CD14-positive monocyte (primary cell): Measurements from ENCODE around the gene MEGF9. TPM values are rescaled to one million over a fixed set of nuclear protein-coding genes. Genes with fewer than 3 reads are reported as not detected.

Experiments used
- DNase-seq, 3 donors: peaks; one replicate each; pipeline ENCODE4 v3.0.0-alpha.2; 2011 to 2022
- H2AFZ ChIP-seq: 2 replicates; pipeline ENCODE4 v1.6.0; 2012; ENCODE audit warnings: mild to moderate bottlenecking, low read depth, low read length, inconsistent platforms; ENCODE audit not compliant: insufficient read depth, poor library complexity, severe bottlenecking
- H3K27ac ChIP-seq, 2 donors: 1 replicate in 1 of 2; 2 replicates in 1 of 2; pipeline ENCODE4 v1.5.1; 2012 to 2013; ENCODE audit warnings: low read length in 2 of 2, control low read depth in 1 of 2, inconsistent platforms in 1 of 2, low read depth in 1 of 2, mild to moderate bottlenecking in 1 of 2
- H3K27me3 ChIP-seq, 2 donors: one replicate each; pipeline versions ENCODE4 v1.6.0 to v1.6.1; 2011 to 2013; ENCODE audit warnings: low read length in 2 of 2; ENCODE audit not compliant: control insufficient read depth in 2 of 2, insufficient read depth in 2 of 2
- H3K36me3 ChIP-seq, 2 donors: replicated peaks in 1 of 2; 1 replicate in 1 of 2; 2 replicates in 1 of 2; pipeline versions ENCODE4 v1.5.1 to v1.6.1; 2012 to 2013; ENCODE audit warnings: low read length in 2 of 2, control low read depth in 1 of 2, inconsistent platforms in 1 of 2, mild to moderate bottlenecking in 1 of 2; ENCODE audit not compliant: insufficient read depth in 2 of 2, control insufficient read depth in 1 of 2
- H3K4me1 ChIP-seq, 2 donors: 1 replicate in 1 of 2; 2 replicates in 1 of 2; pipeline versions ENCODE4 v1.5.1 to v1.6.1; 2012 to 2013; ENCODE audit warnings: low read length in 2 of 2, control low read depth in 1 of 2, inconsistent platforms in 1 of 2, mild to moderate bottlenecking in 1 of 2, moderate library complexity in 1 of 2; ENCODE audit not compliant: insufficient read depth in 2 of 2, control insufficient read depth in 1 of 2
- H3K4me2 ChIP-seq: replicated peaks from 2 replicates; pipeline ENCODE3; 2012; ENCODE audit warnings: low read length, moderate library complexity, mild to moderate bottlenecking; ENCODE audit not compliant: poor library complexity, severe bottlenecking; ENCODE audit errors: extremely low read depth
- H3K4me3 ChIP-seq, 3 experiments: fragments of 200-600 bp in 1 of 3; sonication (generic) in 1 of 3; replicated peaks in 1 of 3; 1 replicate in 2 of 3; 2 replicates in 1 of 3; pipeline ENCODE4 v1.5.1; 2011 to 2013; ENCODE audit warnings: low read length in 3 of 3, mild to moderate bottlenecking in 3 of 3, control low read depth in 2 of 3, low read depth in 2 of 3, inconsistent platforms in 1 of 3, moderate library complexity in 1 of 3
- H3K79me2 ChIP-seq: 2 replicates; pipeline ENCODE4 v1.6.0; 2012; ENCODE audit warnings: mild to moderate bottlenecking, control low read depth, inconsistent platforms, low read length, moderate library complexity; ENCODE audit not compliant: insufficient read depth
- H3K9ac ChIP-seq: 2 replicates; pipeline ENCODE4 v1.6.0; 2017; ENCODE audit warnings: low read length, mild to moderate bottlenecking; ENCODE audit not compliant: insufficient read depth, poor library complexity, severe bottlenecking
- H3K9me3 ChIP-seq, 2 donors: replicated peaks in 1 of 2; 1 replicate in 1 of 2; 2 replicates in 1 of 2; pipeline versions ENCODE4 v1.5.1 to v1.6.1; 2012 to 2013; ENCODE audit warnings: low read length in 2 of 2, control low read depth in 1 of 2; ENCODE audit not compliant: control insufficient read depth in 1 of 2, insufficient read depth in 1 of 2
- H4K20me1 ChIP-seq: 2 replicates; pipeline ENCODE4 v1.6.0; 2012; ENCODE audit warnings: mild to moderate bottlenecking, low read length, control low read depth, moderate library complexity; ENCODE audit not compliant: insufficient read depth
- H3K27ac Mint-ChIP-seq, 7 donors: one replicate each; pipeline ENCODE4 v1.8.0; 2020; ENCODE audit warnings: mild to moderate bottlenecking in 7 of 7, mixed read lengths in 7 of 7, moderate library complexity in 6 of 7, inconsistent platforms in 2 of 7
- H3K27me3 Mint-ChIP-seq, 3 donors: one replicate each; pipeline ENCODE4 v1.8.0; 2021 to 2022; ENCODE audit warnings: low read depth in 3 of 3, mild to moderate bottlenecking in 3 of 3, mixed read lengths in 3 of 3, moderate library complexity in 3 of 3, inconsistent platforms in 1 of 3
- H3K36me3 Mint-ChIP-seq, 2 donors: one replicate each; pipeline ENCODE4 v1.8.0; 2020; ENCODE audit warnings: mixed read lengths in 2 of 2, inconsistent platforms in 1 of 2, mild to moderate bottlenecking in 1 of 2
- H3K4me1 Mint-ChIP-seq: one replicate; pipeline ENCODE4 v1.8.0; 2020; ENCODE audit warnings: mild to moderate bottlenecking, mixed read lengths
- H3K4me3 Mint-ChIP-seq, 2 donors: one replicate each; pipeline ENCODE4 v1.8.0; 2020; ENCODE audit warnings: mild to moderate bottlenecking in 2 of 2, mixed read lengths in 2 of 2, moderate library complexity in 1 of 2
- H3K9me3 Mint-ChIP-seq, 7 donors: one replicate each; pipeline ENCODE4 v1.8.0; 2020 to 2022; ENCODE audit warnings: mixed read lengths in 7 of 7, mild to moderate bottlenecking in 6 of 7, moderate library complexity in 6 of 7, inconsistent platforms in 2 of 7
- CTCF ChIP-seq: fragments of 200-600 bp; IDR thresholded peaks from one replicate; pipeline ENCODE4 v1.8.0; 2022; ENCODE audit warnings: antibody characterized with exemption, mild to moderate bottlenecking
- WGBS: methylation state at CpG from one replicate; pipeline ENCODE4 v1.1.5; 2013; ENCODE audit warnings: missing lambda C conversion rate; ENCODE audit not compliant: insufficient coverage; 5-methylcytosine and 5-hydroxymethylcytosine counted together
- intact Hi-C, 2 donors: fragments of 100-400 bp; cut with micrococcal nuclease; formaldehyde crosslinking; loops; one replicate each; pipeline versions ENCODE4 v1.15.0 to v1.15.1; 2023
- polyA plus RNA-seq, 3 donors: library from polyadenylated mRNA; depleted of rRNA in 1 of 3; unstranded in 2 of 3; stranded (reverse) in 1 of 3; fragments of 300-500 nt in 2 of 3; fragments of >200 nt in 1 of 3; fragmentation: Illumina TruSeq in 2 of 3; gene quantifications; 1 replicate in 2 of 3; 2 replicates in 1 of 3; pipeline ENCODE4 v1.2.3, GENCODE V29; 2012 to 2021

The MEGF9 gene
- polyA plus RNA-seq, 3 donors = 45.0 to 92.8 (median 89.7) TPM

- Histone ChIP-seq H3K4me2 (peak overlapping the region; percentile 52), H2AFZ (no peak overlapping the region), H3K4me1 (peaks cover 88 to 100% of the 10 kb centered on the region in 2 donors), H3K9me3 (no peaks in the 10 kb centered on the region), H3K4me3 (peak overlapping the region in 1 of 3 experiments; percentile 56), H3K9ac (no peak overlapping the region), H3K79me2 (peaks cover 54% of the 10 kb centered on the region), H3K36me3 (no peaks in the 10 kb centered on the region), H4K20me1 (no peaks in the 10 kb centered on the region), H3K27ac (peak overlapping the region; percentile 93 to 98), H3K27me3 (no peaks in the 10 kb centered on the region)
- Mint-ChIP-seq H3K4me1 (peaks cover 79% of the 10 kb centered on the region), H3K36me3 (peaks cover 0 to 4% of the 10 kb centered on the region in 2 donors), H3K4me3 (no peak overlapping the region), H3K9me3 (peaks cover 0 to 14% (median 3%) of the 10 kb centered on the region in 7 donors), H3K27ac (peak overlapping the region; percentile 94 to 99 (median 99)), H3K27me3 (no peaks in the 10 kb centered on the region)
- intact Hi-C loops = loop anchor here in 1 of 2 donors (10.0 kb wide), 2 partner anchors 48 to 52 kb away; no protein-coding TSS in a partner anchor
- peak; percentile 64 to 85 (median 81) for DNase-seq
- whole genome bisulfite sequencing = no CpG with 5 or more reads among the region's 2 CpGs
- TF ChIP-seq CTCF = no peak
Observed at GRCh38 chr9:120736881-120737280, 22.6 kb upstream of the MEGF9 start.

GRCh38 chr9:120735415-120736126 is 21.3 kb upstream of the MEGF9 start:
- peak overlapping the region; percentile 52 for H3K4me2 ChIP-seq
- intact Hi-C loops = loop anchor here in 1 of 2 donors (2.0 to 10.0 kb wide), 3 partner anchors 21 to 51 kb away; partner anchors contain the start of gene MEGF9
- Mint-ChIP-seq H3K9me3 (peaks cover 0 to 14% (median 3%) of the 10 kb centered on the region in 7 donors), H3K4me1 (peaks cover 81% of the 10 kb centered on the region), H3K27ac (peak overlapping the region; percentile 94 to 99 (median 99)), H3K27me3 (no peaks in the 10 kb centered on the region), H3K4me3 (peak overlapping the region in 1 of 2 donors; percentile 26), H3K36me3 (peaks cover 0 to 4% of the 10 kb centered on the region in 2 donors)
- no peak overlapping the region for H2AFZ ChIP-seq
- WGBS = 79% methylated on average over 2 of the region's 3 CpGs
- no peaks in the 10 kb centered on the region for H3K27me3 ChIP-seq
- TF ChIP-seq CTCF = no peak
- H3K36me3 ChIP-seq = no peaks in the 10 kb centered on the region
- peaks cover 88 to 100% of the 10 kb centered on the region in 2 donors for H3K4me1 ChIP-seq
- peak overlapping the region; percentile 93 to 98 for H3K27ac ChIP-seq
- H3K9me3 ChIP-seq = no peaks in the 10 kb centered on the region
- peaks cover 46% of the 10 kb centered on the region for H3K79me2 ChIP-seq
- no peaks in the 10 kb centered on the region for H4K20me1 ChIP-seq
- DNase-seq = peak; percentile 93 to 96 (median 95)
- peak overlapping the region; percentile 48 for H3K9ac ChIP-seq
- peak overlapping the region in 1 of 3 experiments; percentile 56 for H3K4me3 ChIP-seq
